ENCODE data around the gene DCLK2.

Gene DCLK2

GRCh38 chr4:150078041-150078578 lies at the start of gene DCLK2:
Gene DCLK2, plus strand, starts transcription at chr4:150078445. Its CDS starts 583 bp downstream, at chr4:150079028.
- TF ChIP-seq RAD21 (IDR thresholded peaks at IDR 0.05; ENCODE audit: low read depth) (no peak), CREB1 (IDR thresholded peaks at IDR 0.05; ENCODE audit: low read depth) (no peak), NFIC (IDR thresholded peaks at IDR 0.05) (0 out of 2 replicates have a peak, but pooled peaks have one; percentile 5), EP300 (IDR thresholded peaks at IDR 0.05; ENCODE audit: borderline replicate concordance) (no peak), EGR1 (IDR thresholded peaks at IDR 0.05) (peak; percentile 93), TAF1 (IDR thresholded peaks at IDR 0.05; ENCODE audit: low read depth) (no peak), USF1 (IDR thresholded peaks at IDR 0.05) (no peak), YY1 (IDR thresholded peaks at IDR 0.05; ENCODE audit: low read depth) (no peak), TCF12 (IDR thresholded peaks at IDR 0.05; ENCODE audit: low read depth) (no peak; the same call in 1 of the 2 replicates), TEAD4 (IDR thresholded peaks at IDR 0.05) (no peak), REST (IDR thresholded peaks at IDR 0.05; ENCODE audit: low read depth) (no peak), ZBTB7A (IDR thresholded peaks at IDR 0.05; ENCODE audit: low read depth) (0 out of 2 replicates have a peak, but pooled peaks have one; percentile 56), CEBPB (IDR thresholded peaks at IDR 0.05) (no peak), FOXM1 (IDR thresholded peaks at IDR 0.05; ENCODE audit: borderline replicate concordance, low read depth) (no peak)
- TF ChIP-seq, protein P1, sequence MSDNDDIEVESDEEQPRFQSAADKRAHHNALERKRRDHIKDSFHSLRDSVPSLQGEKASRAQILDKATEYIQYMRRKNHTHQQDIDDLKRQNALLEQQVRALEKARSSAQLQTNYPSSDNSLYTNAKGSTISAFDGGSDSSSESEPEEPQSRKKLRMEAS (IDR thresholded peaks at IDR 0.05), result peak; percentile 58; the same call in 1 of the 2 replicates

GRCh38 chr4:150032541-150032940 lies 45.7 kb upstream of the DCLK2 start:
- TF ChIP-seq CEBPB (IDR thresholded peaks at IDR 0.05) (no peak), RAD21 (IDR thresholded peaks at IDR 0.05; ENCODE audit: low read depth) (no peak), CREB1 (IDR thresholded peaks at IDR 0.05; ENCODE audit: low read depth) (no peak), TCF12 (IDR thresholded peaks at IDR 0.05; ENCODE audit: low read depth) (no peak), EP300 (IDR thresholded peaks at IDR 0.05; ENCODE audit: borderline replicate concordance) (no peak), REST (IDR thresholded peaks at IDR 0.05; ENCODE audit: low read depth) (no peak)

DNA sequence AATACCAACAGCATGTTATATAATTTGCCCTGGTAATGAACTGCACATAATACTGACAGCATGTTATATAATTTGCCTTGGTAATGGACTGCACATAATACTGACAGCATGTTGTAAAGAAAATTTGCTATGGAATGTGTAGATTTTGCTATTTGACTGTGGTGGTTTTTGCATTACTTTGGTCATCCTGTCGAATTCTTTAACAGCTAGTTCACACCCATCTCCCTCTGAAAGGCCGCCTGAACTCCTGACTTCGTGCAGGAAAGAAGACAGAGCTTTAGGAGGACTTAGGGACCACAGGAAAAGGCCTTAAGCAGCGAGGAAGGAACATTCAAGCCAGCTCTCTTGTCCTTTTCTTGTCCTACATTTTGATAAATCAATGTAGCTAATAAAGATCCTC lies 45.2 kb upstream of the DCLK2 start:
- TF ChIP-seq, protein P1 (IDR thresholded peaks at IDR 0.05), result no peak
- TF ChIP-seq TCF12 (IDR thresholded peaks at IDR 0.05; ENCODE audit: low read depth) (no peak), EGR1 (IDR thresholded peaks at IDR 0.05) (no peak), RAD21 (IDR thresholded peaks at IDR 0.05; ENCODE audit: low read depth) (no peak), TAF1 (IDR thresholded peaks at IDR 0.05; ENCODE audit: low read depth) (no peak), ZBTB7A (IDR thresholded peaks at IDR 0.05; ENCODE audit: low read depth) (no peak)

DNA sequence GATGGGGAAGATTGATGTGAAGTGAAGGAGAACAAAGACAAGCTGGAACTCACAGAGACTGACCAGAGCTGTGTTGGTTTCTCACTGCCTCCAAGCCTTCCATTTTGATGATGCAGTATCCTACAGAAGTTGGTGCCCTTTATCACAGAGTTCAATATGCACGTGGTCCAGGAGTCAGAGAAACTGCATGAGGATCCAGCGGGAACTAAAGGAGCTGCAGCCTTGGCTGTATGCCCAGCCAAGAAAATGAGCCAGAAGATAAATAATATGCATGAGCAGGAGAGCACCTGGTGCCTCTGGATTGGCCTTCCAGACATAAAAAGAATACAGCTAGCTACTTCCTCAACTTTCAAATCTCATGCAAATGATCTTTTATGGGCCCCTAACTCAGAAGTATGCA lies 44.3 kb upstream of the DCLK2 start:
- no peak for TF ChIP-seq USF1 (IDR thresholded peaks at IDR 0.05)
- no peak for TF ChIP-seq CREB1 (IDR thresholded peaks at IDR 0.05; ENCODE audit: low read depth)
- TF ChIP-seq NFIC (IDR thresholded peaks at IDR 0.05), result peak; percentile 47; the same call in 1 of the 2 replicates
- no peak for TF ChIP-seq ZBTB7A (IDR thresholded peaks at IDR 0.05; ENCODE audit: low read depth)
- TF ChIP-seq REST (IDR thresholded peaks at IDR 0.05; ENCODE audit: low read depth), result no peak
- no peak for TF ChIP-seq TEAD4 (IDR thresholded peaks at IDR 0.05)
- no peak for TF ChIP-seq TCF12 (IDR thresholded peaks at IDR 0.05; ENCODE audit: low read depth)
